Neuronal stem cell (in vitro differentiated cells): ENCODE data around the gene AKAP10.
A peak's percentile ranks its signal among the peaks of the same experiment; 100 is the strongest.
"Not testable (repeated sequence)": the region's sequence is repeated elsewhere in the genome, so short reads cannot be mapped to it uniquely, and the experiment has no call there.

ENCODE experiments used
- DNase-seq: peaks from one replicate; pipeline ENCODE4 v3.0.0-alpha.2; 2013; ENCODE audit warnings: low spot score
- H2AFZ ChIP-seq: one replicate; pipeline ENCODE4 v1.6.1; 2013; ENCODE audit warnings: mild to moderate bottlenecking, low read length, inconsistent platforms
- H2AK5ac ChIP-seq: 2 replicates; pipeline ENCODE4 v1.6.1; 2013; ENCODE audit warnings: low read depth, mild to moderate bottlenecking, inconsistent platforms, low read length, moderate library complexity, mixed read lengths
- H2BK120ac ChIP-seq: 2 replicates; pipeline ENCODE4 v1.6.1; 2013; ENCODE audit warnings: low read depth, mild to moderate bottlenecking, inconsistent platforms, low read length, moderate library complexity, mixed read lengths
- H2BK12ac ChIP-seq: one replicate; pipeline ENCODE4 v1.6.1; 2013; ENCODE audit warnings: low read length, inconsistent platforms
- H2BK15ac ChIP-seq: 2 replicates; pipeline ENCODE4 v1.6.1; 2013; ENCODE audit warnings: mild to moderate bottlenecking, low read length, inconsistent platforms, mixed read lengths
- H2BK5ac ChIP-seq: one replicate; pipeline ENCODE4 v1.6.1; 2013; ENCODE audit warnings: inconsistent platforms, mild to moderate bottlenecking, low read length, moderate library complexity
- H3K14ac ChIP-seq: one replicate; pipeline ENCODE4 v1.6.1; 2013; ENCODE audit warnings: low read length, inconsistent platforms
- H3K18ac ChIP-seq: 2 replicates; pipeline ENCODE4 v1.6.1; 2013; ENCODE audit warnings: low read length, inconsistent platforms
- H3K23ac ChIP-seq: 2 replicates; pipeline ENCODE4 v1.6.1; 2013; ENCODE audit warnings: low read depth, mild to moderate bottlenecking, mixed read lengths, low read length, inconsistent platforms; ENCODE audit not compliant: poor library complexity
- H3K27ac ChIP-seq: replicated peaks from 3 replicates; pipeline ENCODE4 v1.5.1; 2013; ENCODE audit warnings: low read length, inconsistent platforms
- H3K27me3 ChIP-seq, 3 experiments: 2 replicates each; pipeline ENCODE4 v1.6.1; 2013; ENCODE audit warnings: low read length in 3 of 3, mild to moderate bottlenecking in 2 of 3, inconsistent platforms in 1 of 3, low read depth in 1 of 3, mixed read lengths in 1 of 3, moderate library complexity in 1 of 3; ENCODE audit not compliant: control insufficient read depth in 3 of 3, insufficient read depth in 3 of 3
- H3K36me3 ChIP-seq, 2 donors: replicated peaks in 1 of 2; 2 replicates each; pipeline ENCODE4 v1.6.1; 2013; ENCODE audit warnings: low read length in 2 of 2; ENCODE audit not compliant: control insufficient read depth in 2 of 2, insufficient read depth in 2 of 2
- H3K4ac ChIP-seq: 2 replicates; pipeline ENCODE4 v1.6.1; 2013; ENCODE audit warnings: inconsistent platforms, mild to moderate bottlenecking, low read length, moderate library complexity
- H3K4me1 ChIP-seq, 2 donors: 1 replicate in 1 of 2; 2 replicates in 1 of 2; pipeline ENCODE4 v1.6.1; 2013; ENCODE audit warnings: low read length in 2 of 2, low read depth in 1 of 2; ENCODE audit not compliant: control insufficient read depth in 2 of 2, insufficient read depth in 1 of 2
- H3K4me2 ChIP-seq: one replicate; pipeline ENCODE4 v1.6.1; 2013; ENCODE audit warnings: mild to moderate bottlenecking, low read length, inconsistent platforms; ENCODE audit not compliant: insufficient read depth, poor library complexity, severe bottlenecking
- H3K4me3 ChIP-seq, 2 donors: 2 replicates each; pipeline ENCODE4 v1.5.1; 2013; ENCODE audit warnings: low read length in 2 of 2, mild to moderate bottlenecking in 2 of 2, inconsistent platforms in 1 of 2, moderate library complexity in 1 of 2
- H3K79me1 ChIP-seq: one replicate; pipeline ENCODE4 v1.6.1; 2013; ENCODE audit warnings: low read depth, mild to moderate bottlenecking, inconsistent platforms, low read length, moderate library complexity
- H3K9ac ChIP-seq: one replicate; pipeline ENCODE4 v1.6.1; 2013; ENCODE audit warnings: mild to moderate bottlenecking, low read depth, low read length, inconsistent platforms; ENCODE audit not compliant: poor library complexity
- H3K9me3 ChIP-seq, 2 donors: replicated peaks in 1 of 2; 2 replicates each; pipeline versions ENCODE3 to v1.6.1; 2013; ENCODE audit warnings: low read length in 2 of 2, mild to moderate bottlenecking in 2 of 2, inconsistent platforms in 1 of 2, low read depth in 1 of 2, mixed read lengths in 1 of 2, moderate library complexity in 1 of 2; ENCODE audit not compliant: control insufficient read depth in 2 of 2, insufficient read depth in 1 of 2
- H4K8ac ChIP-seq: one replicate; pipeline ENCODE4 v1.6.1; 2013; ENCODE audit warnings: low read depth, mild to moderate bottlenecking, inconsistent platforms, low read length, moderate library complexity
- H4K91ac ChIP-seq: one replicate; pipeline ENCODE4 v1.6.1; 2013; ENCODE audit warnings: low read length, low read depth, mild to moderate bottlenecking, inconsistent platforms; ENCODE audit not compliant: poor library complexity
- whole genome bisulfite sequencing, 2 donors: extraction: QIAGEN DNeasy Blood & Tissue Kit; methylation state at CpG; one replicate each; pipeline ENCODE4 v1.1.7; 2013; ENCODE audit warnings: missing lambda C conversion rate in 2 of 2, mixed read lengths in 1 of 2; ENCODE audit not compliant: insufficient read length in 2 of 2, insufficient replicate concordance in 1 of 2; ENCODE audit errors: extremely low coverage in 2 of 2; 5-methylcytosine and 5-hydroxymethylcytosine counted together

AKAP10 gene

GRCh38 chr17:19978209-19978802, 678 bp upstream of the AKAP10 start:
- H4K91ac ChIP-seq: no peak overlapping the region
- H2BK5ac ChIP-seq: peak overlapping the region; percentile 96
- peak overlapping the region; percentile 72 for H3K4me2 ChIP-seq
- DNase-seq: no peak
- H2BK120ac ChIP-seq: no peak overlapping the region
- H4K8ac ChIP-seq: peak overlapping the region; percentile 58
- no peak overlapping the region for H3K14ac ChIP-seq
- peak overlapping the region; percentile 99 for H2AFZ ChIP-seq
- peak overlapping the region; percentile 87 for H3K27ac ChIP-seq
- H3K4ac ChIP-seq: peak overlapping the region; percentile 1
- H2BK12ac ChIP-seq: no peak overlapping the region
- no peak overlapping the region for H3K23ac ChIP-seq
- WGBS, 2 donors: no CpG with 5 or more reads among the region's 22 CpGs
- peak overlapping the region; percentile 22 for H3K9ac ChIP-seq
- H3K36me3 ChIP-seq: peaks cover 1 to 29% of the 10 kb centered on the region in 2 donors
- peaks cover 0 to 4% of the 10 kb centered on the region in 2 donors for H3K9me3 ChIP-seq
- H3K27me3 ChIP-seq: no peaks in the 10 kb centered on the region
- H3K4me1 ChIP-seq: peaks cover 2 to 5% of the 10 kb centered on the region in 2 donors
- peak overlapping the region; percentile 55 for H3K18ac ChIP-seq
- H3K79me1 ChIP-seq: peaks cover 5% of the 10 kb centered on the region
- H2BK15ac ChIP-seq: no peak overlapping the region
- peak overlapping the region; percentile 74 to 91 for H3K4me3 ChIP-seq
- no peak overlapping the region for H2AK5ac ChIP-seq

- H2BK120ac ChIP-seq: no peak overlapping the region
- H2BK15ac ChIP-seq: no peak overlapping the region
- H4K8ac ChIP-seq: no peak overlapping the region
- no peak overlapping the region for H3K23ac ChIP-seq
- H3K4me3 ChIP-seq: no peak overlapping the region
- WGBS, 2 donors: no CpG with 5 or more reads among the region's 3 CpGs
- H3K9me3 ChIP-seq: peaks cover 0 to 6% of the 10 kb centered on the region in 2 donors
- DNase-seq: no peak
- no peak overlapping the region for H4K91ac ChIP-seq
- no peak overlapping the region for H3K9ac ChIP-seq
- H3K4me2 ChIP-seq: no peak overlapping the region
- H3K36me3 ChIP-seq: peaks cover 1 to 54% of the 10 kb centered on the region in 2 donors
- no peak overlapping the region for H2AFZ ChIP-seq
- H3K79me1 ChIP-seq: peaks cover 8% of the 10 kb centered on the region
- H3K27ac ChIP-seq: no peak overlapping the region
- no peaks in the 10 kb centered on the region for H3K27me3 ChIP-seq
- H3K4me1 ChIP-seq: peaks cover 2 to 5% of the 10 kb centered on the region in 2 donors
- H2BK12ac ChIP-seq: no peak overlapping the region
- H3K14ac ChIP-seq: no peak overlapping the region
- H2BK5ac ChIP-seq: no peak overlapping the region
- no peak overlapping the region for H3K4ac ChIP-seq
- no peak overlapping the region for H3K18ac ChIP-seq
- H2AK5ac ChIP-seq: no peak overlapping the region
These were observed 2.0 kb downstream of the AKAP10 start for GRCh38 chr17:19975601-19976000.

DNA sequence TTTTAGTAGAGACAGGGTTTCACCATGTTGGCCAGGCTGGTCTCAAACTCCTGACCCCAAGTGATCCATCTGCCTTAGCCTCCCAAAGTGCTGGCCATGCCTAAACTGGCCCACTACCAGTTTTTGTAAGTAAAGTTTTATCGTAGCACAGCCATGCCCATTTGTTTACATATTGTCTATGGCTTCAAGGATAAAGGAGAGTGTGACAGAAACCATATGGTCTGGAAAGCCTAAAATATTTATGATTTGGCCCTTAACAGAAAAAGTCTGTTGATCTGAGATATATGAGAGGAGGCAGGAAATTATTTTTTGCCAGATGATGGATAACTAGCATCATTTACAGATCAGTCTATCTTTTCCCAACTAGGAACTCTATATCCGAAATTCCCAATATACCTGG, 4.5 kb downstream of the AKAP10 start:
- no peak overlapping the region for H3K18ac ChIP-seq
- no peak overlapping the region for H3K4me3 ChIP-seq
- no peak overlapping the region for H3K14ac ChIP-seq
- no peak overlapping the region for H2AK5ac ChIP-seq
- no peak overlapping the region for H2BK12ac ChIP-seq
- H3K4ac ChIP-seq: no peak overlapping the region
- H2BK5ac ChIP-seq: no peak overlapping the region
- no peak overlapping the region for H2AFZ ChIP-seq
- H3K79me1 ChIP-seq: peaks cover 8% of the 10 kb centered on the region
- H3K4me1 ChIP-seq: peaks cover under 1 to 4% of the 10 kb centered on the region in 2 donors
- H3K27ac ChIP-seq: no peak overlapping the region
- H3K23ac ChIP-seq: no peak overlapping the region
- H3K27me3 ChIP-seq: no peaks in the 10 kb centered on the region
- WGBS, 2 donors: no CpG with 5 or more reads among the region's 2 CpGs
- no peak overlapping the region for H2BK120ac ChIP-seq
- peaks cover 0 to 11% of the 10 kb centered on the region in 2 donors for H3K9me3 ChIP-seq
- DNase-seq: no peak
- H3K4me2 ChIP-seq: no peak overlapping the region
- no peak overlapping the region for H4K91ac ChIP-seq
- H4K8ac ChIP-seq: no peak overlapping the region
- H3K9ac ChIP-seq: no peak overlapping the region
- peaks cover 9 to 79% of the 10 kb centered on the region in 2 donors for H3K36me3 ChIP-seq
- no peak overlapping the region for H2BK15ac ChIP-seq

DNA sequence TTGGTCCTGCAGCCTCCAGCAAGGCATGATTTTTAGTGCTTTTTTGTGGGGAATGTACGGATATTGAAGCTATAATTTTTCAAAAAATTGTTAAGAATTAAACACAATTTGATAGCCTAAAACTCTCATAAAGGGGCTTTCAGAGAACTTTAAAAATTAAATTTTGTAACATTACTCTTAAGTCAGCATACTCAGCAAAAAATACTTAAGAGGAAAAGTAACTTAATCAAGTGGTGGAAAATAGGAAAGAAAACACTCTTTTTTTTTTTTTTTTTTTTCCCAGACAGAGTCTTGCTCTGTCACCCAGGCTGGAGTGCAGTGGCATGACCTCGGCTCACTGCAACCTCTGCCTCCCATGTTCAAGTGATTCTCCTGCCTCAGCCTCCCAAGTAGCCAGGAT, 14.7 kb downstream of the AKAP10 start:
- H3K4ac ChIP-seq, H2BK15ac ChIP-seq, H2BK12ac ChIP-seq, H2AFZ ChIP-seq, H3K4me1 ChIP-seq, H3K79me1 ChIP-seq, H3K9me3 ChIP-seq, H3K4me2 ChIP-seq, H3K27ac ChIP-seq, H4K8ac ChIP-seq, H2BK120ac ChIP-seq, DNase-seq, H3K9ac ChIP-seq, H2AK5ac ChIP-seq, H3K27me3 ChIP-seq, H2BK5ac ChIP-seq, H3K4me3 ChIP-seq, H3K18ac ChIP-seq, H3K23ac ChIP-seq, H4K91ac ChIP-seq, H3K14ac ChIP-seq: not testable (repeated sequence)
- no CpG with 5 or more reads among the region's 2 CpGs for WGBS, 2 donors
- peaks cover 4 to 87% of the 10 kb centered on the region in 2 donors for H3K36me3 ChIP-seq
